ENCODE measurements around the gene OR6N1. TPM values are rescaled to one million over a fixed set of nuclear protein-coding genes. Genes with fewer than 3 reads are reported as not detected.

The OR6N1 gene
- polyA plus RNA-seq, 1 donor (not counting 4 experiments of a cell fraction or from before 2014, with no cell fraction given), result not detected

DNA sequence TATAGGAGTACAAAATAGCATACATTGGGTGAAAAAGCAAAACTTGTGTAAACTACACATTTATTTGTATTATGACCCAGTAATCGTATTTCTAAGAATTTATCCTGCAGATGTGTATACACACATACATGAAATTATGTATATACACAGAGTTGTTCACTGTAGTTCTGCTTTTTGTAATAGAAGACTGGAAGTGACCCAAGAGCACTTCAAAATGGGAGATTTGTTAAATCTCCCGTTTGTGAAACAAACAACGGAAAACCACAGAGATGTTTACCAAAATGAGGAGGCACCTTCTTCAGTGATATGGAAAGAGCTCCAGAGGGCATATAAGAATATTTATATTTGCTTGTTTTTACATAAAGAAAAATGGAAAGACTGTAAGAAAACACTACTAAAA is 41.2 kb upstream of the OR6N1 start:
- Histone ChIP-seq H3K9me3 (ENCODE audit: control insufficient read depth, low read depth, low read length) (no peaks in the 10 kb centered on the region), H3K9me1 (ENCODE audit: control insufficient read depth, extremely low read depth, insufficient read depth, low read length) (no peaks in the 10 kb centered on the region), H2AFZ (ENCODE audit: control insufficient read depth, low read length) (no peak overlapping the region), H3K27ac (ENCODE audit: control insufficient read depth, insufficient read depth, low read length) (no peak overlapping the region), H3K27me3 (ENCODE audit: control insufficient read depth, extremely low read depth, insufficient read depth, low read length) (no peaks in the 10 kb centered on the region), H3K9ac (ENCODE audit: control insufficient read depth, extremely low read depth, insufficient read depth, low read length) (no peak overlapping the region), H3K4me1 (ENCODE audit: control insufficient read depth, extremely low read depth, insufficient read depth, low read length) (no peaks in the 10 kb centered on the region), H3K36me3 (ENCODE audit: control insufficient read depth in 2 of 2, extremely low read depth in 1 of 2, insufficient read depth in 2 of 2, low read length in 2 of 2) (no peaks in the 10 kb centered on the region), H3K79me2 (ENCODE audit: control insufficient read depth, insufficient read depth, low read length) (no peaks in the 10 kb centered on the region), H3K4me3 (ENCODE audit: control insufficient read depth in 2 of 3, extremely low read depth in 1 of 3, insufficient read depth in 2 of 3, low read depth in 1 of 3, low read length in 3 of 3) (no peak overlapping the region), H4K20me1 (ENCODE audit: control insufficient read depth, extremely low read depth, insufficient read depth, low read length) (no peaks in the 10 kb centered on the region), H3K4me2 (ENCODE audit: control insufficient read depth, extremely low read depth, insufficient read depth, low read depth, low read length) (no peak overlapping the region)
- TF ChIP-seq EZH2 (IDR thresholded peaks at IDR 0.05; ENCODE audit: low read length), result no peak
- no peak for TF ChIP-seq CTCF (optimal IDR thresholded peaks at IDR 0.05 in 1 of 3, IDR thresholded peaks at IDR 0.05 in 1 of 3, conservative IDR thresholded peaks at IDR 0.05 in 1 of 3; ENCODE audit: extremely low read depth in 1 of 3, insufficient read depth in 2 of 3, low read length in 3 of 3)
- no peak for DNase-seq (ENCODE audit: low read depth, low spot score)
- dilution Hi-C loops (cut with MboI; ENCODE audit: extremely low pct_ligation_motif_present, low sequenced_read_pairs), result no loop called here
- FAIRE-seq, result no peak

- H3K4me1 ChIP-seq (ENCODE audit: control insufficient read depth, extremely low read depth, insufficient read depth, low read length), result no peaks in the 10 kb centered on the region
- TF ChIP-seq EZH2 (IDR thresholded peaks at IDR 0.05; ENCODE audit: low read length) (no peak), CTCF (optimal IDR thresholded peaks at IDR 0.05 in 1 of 3, IDR thresholded peaks at IDR 0.05 in 1 of 3, conservative IDR thresholded peaks at IDR 0.05 in 1 of 3; ENCODE audit: extremely low read depth in 1 of 3, insufficient read depth in 2 of 3, low read length in 3 of 3) (no peak)
- no peak overlapping the region for H3K4me3 ChIP-seq (ENCODE audit: control insufficient read depth in 2 of 3, extremely low read depth in 1 of 3, insufficient read depth in 2 of 3, low read depth in 1 of 3, low read length in 3 of 3)
- H3K36me3 ChIP-seq (ENCODE audit: control insufficient read depth in 2 of 2, extremely low read depth in 1 of 2, insufficient read depth in 2 of 2, low read length in 2 of 2), result no peaks in the 10 kb centered on the region
- no peak overlapping the region for H3K9ac ChIP-seq (ENCODE audit: control insufficient read depth, extremely low read depth, insufficient read depth, low read length)
- H3K9me3 ChIP-seq (ENCODE audit: control insufficient read depth, low read depth, low read length), result no peaks in the 10 kb centered on the region
- H3K79me2 ChIP-seq (ENCODE audit: control insufficient read depth, insufficient read depth, low read length), result no peaks in the 10 kb centered on the region
- no peak for FAIRE-seq
- H3K27ac ChIP-seq (ENCODE audit: control insufficient read depth, insufficient read depth, low read length), result no peak overlapping the region
- no peak overlapping the region for H3K4me2 ChIP-seq (ENCODE audit: control insufficient read depth, extremely low read depth, insufficient read depth, low read depth, low read length)
- no peaks in the 10 kb centered on the region for H4K20me1 ChIP-seq (ENCODE audit: control insufficient read depth, extremely low read depth, insufficient read depth, low read length)
- dilution Hi-C loops (cut with MboI; ENCODE audit: extremely low pct_ligation_motif_present, low sequenced_read_pairs), result no loop called here
- H3K9me1 ChIP-seq (ENCODE audit: control insufficient read depth, extremely low read depth, insufficient read depth, low read length), result no peaks in the 10 kb centered on the region
- no peaks in the 10 kb centered on the region for H3K27me3 ChIP-seq (ENCODE audit: control insufficient read depth, extremely low read depth, insufficient read depth, low read length)
- no peak for DNase-seq (ENCODE audit: low read depth, low spot score)
- no peak overlapping the region for H2AFZ ChIP-seq (ENCODE audit: control insufficient read depth, low read length)
These were observed 40.3 kb upstream of the OR6N1 start for GRCh38 chr1:158812336-158812735.
